SU-DHL-6 (cell line): ENCODE data around the gene CAGE1.

Experiments used
- CTCF ChIP-seq: fragments of 200-600 bp; sonication (generic); IDR thresholded peaks from one replicate; pipeline ENCODE4 v1.5.1; 2017; ENCODE audit warnings: antibody characterized with exemption, mild to moderate bottlenecking, low read length, moderate library complexity; ENCODE audit not compliant: insufficient read depth, poor library complexity, severe bottlenecking
- EZH2phosphoT487 ChIP-seq: fragments of 200-600 bp; sonication (generic), shearing (Covaris generic); conservative IDR thresholded peaks from 2 replicates; pipeline ENCODE4 v1.6.1; 2018; ENCODE audit warnings: mild to moderate bottlenecking, antibody characterized with exemption, low read length, moderate library complexity, mixed read lengths

- TF ChIP-seq CTCF (no peak), EZH2phosphoT487 (no peak)
These were observed 58.1 kb downstream of the CAGE1 start for GRCh38 chr6:7331452-7331851.
